Pancreas (tissue), 10 donors: Measurements from ENCODE around the gene RAB24. TPM values are rescaled to one million over a fixed set of nuclear protein-coding genes. Genes with fewer than 3 reads are reported as not detected.

Experiments
- ATAC-seq, 4 donors: fragments of 200-7000 bp; cut with Tn5 transposase; one replicate each; pipeline versions ENCODE4 v1.8.0 to v1.9.1; 2020; ENCODE audit warnings: mild to moderate bottlenecking in 4 of 4, moderate library complexity in 4 of 4
- DNase-seq, 6 donors: peaks; one replicate each; pipeline ENCODE4 v3.0.0-alpha.2; 2020
- FAIRE-seq: peaks from 2 replicates; lab custom pipeline; 2012; peaks lifted over from hg19 to GRCh38; lab: Jason Lieb, UNC
- H3K27ac ChIP-seq, 4 donors: fragments of 200-600 bp; sonication (generic); 1 replicate in 3 of 4; 2 replicates in 1 of 4; pipeline versions ENCODE4 v1.5.0 to v1.8.0; 2020
- H3K27me3 ChIP-seq, 4 donors: fragments of 200-600 bp; one replicate each; pipeline ENCODE4 v1.8.0; 2021
- H3K36me3 ChIP-seq, 3 donors: fragments of 200-600 bp; sonication (generic) in 1 of 3; one replicate each; pipeline versions ENCODE4 v1.5.0 to v1.8.0; 2020 to 2021
- H3K4me1 ChIP-seq, 3 donors: fragments of 200-600 bp; one replicate each; pipeline ENCODE4 v1.8.0; 2021
- H3K4me3 ChIP-seq, 4 donors: fragments of 200-600 bp; sonication (generic) in 2 of 4; one replicate each; pipeline versions ENCODE4 v1.5.0 to v1.8.0; 2020 to 2021
- H3K9me3 ChIP-seq, 4 donors: fragments of 200-600 bp; one replicate each; pipeline ENCODE4 v1.8.0; 2021
- CTCF ChIP-seq, 4 donors: fragments of 200-600 bp; sonication (generic) in 3 of 4; IDR thresholded peaks; one replicate each; pipeline versions ENCODE4 v1.5.0 to v1.8.0; 2021; ENCODE audit warnings: antibody characterized with exemption in 4 of 4
- WGBS, 2 donors: extraction: QIAGEN DNeasy Blood & Tissue Kit; methylation state at CpG; one replicate each; pipeline ENCODE4 v1.1.7; 2013; 5-methylcytosine and 5-hydroxymethylcytosine counted together
- intact Hi-C, 3 donors: fragments of 100-400 bp; cut with DNase I; formaldehyde crosslinking; loops; one replicate each; pipeline versions ENCODE4 v1.11.1 to v1.14.2; 2022
- polyA plus RNA-seq, 2 donors: library from polyadenylated mRNA; stranded (reverse); fragments of 200-250 nt; gene quantifications; one replicate each; pipeline ENCODE4 v1.2.3, GENCODE V29; 2013
- total RNA-seq, 6 donors: library from RNA; stranded (reverse); fragmentation: NEBNext Ultra II Directional in 4 of 6; extraction: Animal tissue kit (Norgen Biotek cat#: 25700) in 4 of 6; gene quantifications; one replicate each; pipeline versions ENCODE4 v1.2.1 to v1.2.4, GENCODE V29; 2021 to 2023
- donor health status: healthy with polysubstance abuse.
- donor health status: DM: no; HTN: no; CAD: no; lungs with moderate emphysema.
- donor health status: DM: no; HTN: no; CAD: no.
- donor health status: control.
- donor health status: control.
- donor health status: Bipolar disorder and iron deficiency.
- donor health status: DM: yes; HTN: yes; CAD: no.
- donor health status: DM: no; HTN: no; CAD: no.
- donor health status: DM: no; HTN: no; CAD: no.
- donor health status: DM: yes; HTN: yes; CAD: no.

The RAB24 gene
- total and polyA plus RNA-seq, 8 donors, result 34.5 to 160 (median 38.6) TPM

GRCh38 chr5:177253252-177253651 lies 50.3 kb downstream of the RAB24 start:
- Histone ChIP-seq H3K4me3 (no peak overlapping the region), H3K9me3 (no peaks in the 10 kb centered on the region), H3K36me3 (peaks cover 1 to 40% (median 4%) of the 10 kb centered on the region in 3 donors), H3K27me3 (no peaks in the 10 kb centered on the region), H3K4me1 (no peaks in the 10 kb centered on the region), H3K27ac (no peak overlapping the region)
- no peak for ATAC-seq
- intact Hi-C loops, result no loop called here
- 88 to 95% methylated on average over 1 of the region's 1 CpG for whole genome bisulfite sequencing, 2 donors
- no peak for FAIRE-seq
- DNase-seq, result no peak
- TF ChIP-seq CTCF (IDR thresholded peaks at IDR 0.05), result no peak

Other genes starting within 250 kb of the RAB24 start
- 10 to 100 TPM; 23.5 to 43.3 (median 29.7) TPM for gene FGFR4, start 216.8 kb downstream of the RAB24 start, total RNA-seq
- gene FGFR4, start 216.8 kb downstream of the RAB24 start, polyA plus RNA-seq, result 100 to 1,000 TPM in 1 of 2 donors, 10 to 100 TPM in 1; 69.6 to 105 TPM
- gene NSD1, start 169.9 kb downstream of the RAB24 start, total RNA-seq, result 10 to 100 TPM; 26.3 to 51.2 (median 33.6) TPM
- gene NSD1, start 169.9 kb downstream of the RAB24 start, polyA plus RNA-seq, result 1 to 10 TPM; 6.9 to 7.8 TPM
- 100 to 1,000 TPM in 4 of 6 donors, 10 to 100 TPM in 2; 77.8 to 153 (median 127) TPM for gene PRELID1, start 80 bp upstream of the RAB24 start, total RNA-seq
- gene PRELID1, start 80 bp upstream of the RAB24 start, polyA plus RNA-seq, result 100 to 1,000 TPM in 1 of 2 donors, 10 to 100 TPM in 1; 98.6 to 134 TPM
- gene MXD3, start 8.2 kb upstream of the RAB24 start, total RNA-seq, result 1 to 10 TPM; 3.0 to 7.1 (median 5.4) TPM
- 10 to 100 TPM; 34.2 to 55.0 TPM for gene MXD3, start 8.2 kb upstream of the RAB24 start, polyA plus RNA-seq
- gene LMAN2, start 47.9 kb upstream of the RAB24 start, total RNA-seq, result 100 to 1,000 TPM in 2 of 6 donors, 10 to 100 TPM in 4; 71.1 to 128 (median 92.6) TPM
- gene LMAN2, start 47.9 kb upstream of the RAB24 start, polyA plus RNA-seq, result 100 to 1,000 TPM in 1 of 2 donors, 10 to 100 TPM in 1; 80.7 to 110 TPM
- gene RGS14, start 54.2 kb upstream of the RAB24 start, total RNA-seq, result 10 to 100 TPM in 4 of 6 donors, 1 to 10 TPM in 2; 7.0 to 15.7 (median 11.3) TPM
- 10 to 100 TPM; 24.7 to 30.9 TPM for gene RGS14, start 54.2 kb upstream of the RAB24 start, polyA plus RNA-seq
- not detected for gene SLC34A1, start 80.7 kb upstream of the RAB24 start, total RNA-seq
- not detected for gene SLC34A1, start 80.7 kb upstream of the RAB24 start, polyA plus RNA-seq
- gene PFN3, start 96.9 kb upstream of the RAB24 start, total RNA-seq, result not detected
- not detected for gene PFN3, start 96.9 kb upstream of the RAB24 start, polyA plus RNA-seq
- gene F12, start 105.8 kb upstream of the RAB24 start, total RNA-seq, result 1 to 10 TPM in 5 of 6 donors, under 1 TPM in 1; 0.83 to 2.6 (median 1.8) TPM
- 1 to 10 TPM; 1.1 to 2.2 TPM for gene F12, start 105.8 kb upstream of the RAB24 start, polyA plus RNA-seq
- 10 to 100 TPM; 10.6 to 14.5 (median 12.3) TPM for gene GRK6, start 123.0 kb upstream of the RAB24 start, total RNA-seq
- gene GRK6, start 123.0 kb upstream of the RAB24 start, polyA plus RNA-seq, result 1 to 10 TPM; 7.2 to 7.6 TPM
- gene PRR7, start 143.1 kb upstream of the RAB24 start, total RNA-seq, result 1 to 10 TPM; 1.7 to 3.5 (median 2.5) TPM
- 1 to 10 TPM; 2.8 to 3.2 TPM for gene PRR7, start 143.1 kb upstream of the RAB24 start, polyA plus RNA-seq
- gene DBN1, start 169.9 kb upstream of the RAB24 start, total RNA-seq, result 10 to 100 TPM; 10.2 to 38.2 (median 15.7) TPM
- 10 to 100 TPM; 17.1 to 29.2 TPM for gene DBN1, start 169.9 kb upstream of the RAB24 start, polyA plus RNA-seq
- gene PDLIM7, start 193.9 kb upstream of the RAB24 start, total RNA-seq, result 10 to 100 TPM in 2 of 6 donors, 1 to 10 TPM in 4; 3.9 to 39.9 (median 8.7) TPM
- 10 to 100 TPM; 23.2 to 38.0 TPM for gene PDLIM7, start 193.9 kb upstream of the RAB24 start, polyA plus RNA-seq
- gene DOK3, start 206.1 kb upstream of the RAB24 start, total RNA-seq, result 10 to 100 TPM in 1 of 6 donors, 1 to 10 TPM in 4, under 1 TPM in 1; 0.98 to 11.4 (median 4.3) TPM
- 1 to 10 TPM; 3.9 to 6.5 TPM for gene DOK3, start 206.1 kb upstream of the RAB24 start, polyA plus RNA-seq
- 10 to 100 TPM; 24.3 to 47.4 (median 39.4) TPM for gene DDX41, start 213.2 kb upstream of the RAB24 start, total RNA-seq
- 10 to 100 TPM; 68.3 to 88.1 TPM for gene DDX41, start 213.2 kb upstream of the RAB24 start, polyA plus RNA-seq